ENCODE results near the gene SPNS3.

The SPNS3 gene

DNA sequence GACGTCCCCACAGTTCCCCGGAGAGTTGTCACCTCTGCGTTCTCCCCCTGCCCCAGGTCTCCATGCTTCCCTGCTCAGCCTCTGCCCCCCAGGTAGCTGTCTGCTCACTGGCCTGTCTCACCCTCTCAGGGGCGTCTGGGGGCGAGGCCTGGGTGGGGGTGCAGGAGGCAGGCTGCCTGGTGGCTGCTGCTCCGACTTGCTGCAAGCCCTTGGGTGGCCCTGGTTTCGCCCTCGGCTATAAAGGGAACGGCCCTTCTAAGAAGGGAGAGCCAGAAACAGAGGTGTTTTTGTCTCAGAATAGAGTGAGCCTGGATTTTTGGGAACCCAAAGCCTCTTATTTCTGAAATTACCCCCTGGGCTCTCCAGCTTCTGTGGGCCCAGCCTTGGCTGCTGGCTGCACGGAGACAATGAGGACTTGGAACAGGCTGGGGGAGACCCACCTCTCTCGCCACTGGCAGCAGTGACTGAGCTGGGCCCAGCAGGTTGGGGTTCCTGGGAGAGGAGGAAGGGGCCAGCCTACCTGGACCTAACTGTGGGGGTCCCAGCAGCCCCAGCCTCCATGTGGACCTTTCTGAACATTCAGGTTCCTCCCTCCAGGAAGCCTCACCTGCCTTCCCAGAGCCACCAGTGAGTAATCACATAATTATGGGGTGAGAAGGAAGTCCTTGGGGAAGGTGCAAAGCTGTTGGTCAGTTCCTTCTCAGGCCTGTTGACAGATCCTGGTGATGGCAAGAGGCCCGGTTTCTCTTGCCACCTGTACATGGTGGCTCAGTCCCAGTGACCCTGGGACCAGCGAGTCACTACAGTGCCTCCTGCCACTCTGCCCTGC lies 49.5 kb downstream of the SPNS3 start:
- Histone ChIP-seq H3K4me3 (ENCODE audit: low read length) (no peak overlapping the region), H3K4me2 (ENCODE audit: low read length) (no peak overlapping the region)

GRCh38 chr17:4485676-4486646 lies 52.2 kb downstream of the SPNS3 start:
- TF ChIP-seq, protein P1, sequence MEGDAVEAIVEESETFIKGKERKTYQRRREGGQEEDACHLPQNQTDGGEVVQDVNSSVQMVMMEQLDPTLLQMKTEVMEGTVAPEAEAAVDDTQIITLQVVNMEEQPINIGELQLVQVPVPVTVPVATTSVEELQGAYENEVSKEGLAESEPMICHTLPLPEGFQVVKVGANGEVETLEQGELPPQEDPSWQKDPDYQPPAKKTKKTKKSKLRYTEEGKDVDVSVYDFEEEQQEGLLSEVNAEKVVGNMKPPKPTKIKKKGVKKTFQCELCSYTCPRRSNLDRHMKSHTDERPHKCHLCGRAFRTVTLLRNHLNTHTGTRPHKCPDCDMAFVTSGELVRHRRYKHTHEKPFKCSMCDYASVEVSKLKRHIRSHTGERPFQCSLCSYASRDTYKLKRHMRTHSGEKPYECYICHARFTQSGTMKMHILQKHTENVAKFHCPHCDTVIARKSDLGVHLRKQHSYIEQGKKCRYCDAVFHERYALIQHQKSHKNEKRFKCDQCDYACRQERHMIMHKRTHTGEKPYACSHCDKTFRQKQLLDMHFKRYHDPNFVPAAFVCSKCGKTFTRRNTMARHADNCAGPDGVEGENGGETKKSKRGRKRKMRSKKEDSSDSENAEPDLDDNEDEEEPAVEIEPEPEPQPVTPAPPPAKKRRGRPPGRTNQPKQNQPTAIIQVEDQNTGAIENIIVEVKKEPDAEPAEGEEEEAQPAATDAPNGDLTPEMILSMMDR (IDR thresholded peaks at IDR 0.05; ENCODE audit: low read depth, low read length, poor library complexity, severe bottlenecking), result no peak
- Histone ChIP-seq H3K79me2 (ENCODE audit: control insufficient read depth, low read length) (no peaks in the 10 kb centered on the region), H3K4me3 (ENCODE audit: low read length) (no peak overlapping the region), H3K27me3 (ENCODE audit: control insufficient read depth, low read length) (0 out of 2 replicates have a peak, but pooled peaks cover 6% of the 10 kb centered on the region), H3K36me3 (ENCODE audit: control insufficient read depth, low read length) (no peaks in the 10 kb centered on the region), H3K4me1 (ENCODE audit: control insufficient read depth, low read length) (peaks cover 10% of the 10 kb centered on the region), H3K4me2 (ENCODE audit: low read length) (no peak overlapping the region), H3K9me3 (ENCODE audit: control insufficient read depth, insufficient read depth, low read length) (no peaks in the 10 kb centered on the region), H3K27ac (ENCODE audit: low read depth, low read length) (no peak overlapping the region), H3K9me2 (replicated peaks; ENCODE audit: control insufficient read depth, low read length) (no peaks in the 10 kb centered on the region), H4K20me1 (ENCODE audit: control insufficient read depth, insufficient read depth, low read depth, low read length) (no peaks in the 10 kb centered on the region), H3F3A (ENCODE audit: control insufficient read depth, insufficient read depth) (no peaks in the 10 kb centered on the region)

More for the DNA sequence above, 49.5 kb downstream of the SPNS3 start:
- Histone ChIP-seq H3K36me3 (ENCODE audit: control insufficient read depth, low read length) (no peaks in the 10 kb centered on the region), H4K20me1 (ENCODE audit: control insufficient read depth, insufficient read depth, low read depth, low read length) (no peaks in the 10 kb centered on the region), H3K9me3 (ENCODE audit: control insufficient read depth, insufficient read depth, low read length) (no peaks in the 10 kb centered on the region), H3K27me3 (ENCODE audit: control insufficient read depth, low read length) (no peaks in the 10 kb centered on the region), H3K27ac (ENCODE audit: low read depth, low read length) (no peak overlapping the region), H3K79me2 (ENCODE audit: control insufficient read depth, low read length) (no peaks in the 10 kb centered on the region), H3K9me2 (replicated peaks; ENCODE audit: control insufficient read depth, low read length) (no peaks in the 10 kb centered on the region), H3F3A (ENCODE audit: control insufficient read depth, insufficient read depth) (no peaks in the 10 kb centered on the region), H3K4me1 (ENCODE audit: control insufficient read depth, low read length) (peaks cover 14% of the 10 kb centered on the region)
- TF ChIP-seq, protein P1 (IDR thresholded peaks at IDR 0.05; ENCODE audit: low read depth, low read length, poor library complexity, severe bottlenecking), result no peak
- no peak for TF ChIP-seq EZH2phosphoT487 (IDR thresholded peaks at IDR 0.05; ENCODE audit: borderline replicate concordance, low read length)

- Histone ChIP-seq H3K36me3 (ENCODE audit: control insufficient read depth, low read length) (no peaks in the 10 kb centered on the region), H3K4me2 (ENCODE audit: low read length) (no peak overlapping the region), H3F3A (ENCODE audit: control insufficient read depth, insufficient read depth) (no peaks in the 10 kb centered on the region), H3K79me2 (ENCODE audit: control insufficient read depth, low read length) (no peaks in the 10 kb centered on the region), H3K4me1 (ENCODE audit: control insufficient read depth, low read length) (0 out of 2 replicates have a peak, but pooled peaks cover 2% of the 10 kb centered on the region), H3K9me3 (ENCODE audit: control insufficient read depth, insufficient read depth, low read length) (no peaks in the 10 kb centered on the region), H4K20me1 (ENCODE audit: control insufficient read depth, insufficient read depth, low read depth, low read length) (no peaks in the 10 kb centered on the region), H3K27me3 (ENCODE audit: control insufficient read depth, low read length) (peaks cover 12% of the 10 kb centered on the region), H3K9me2 (replicated peaks; ENCODE audit: control insufficient read depth, low read length) (no peaks in the 10 kb centered on the region), H3K4me3 (ENCODE audit: low read length) (no peak overlapping the region), H3K27ac (ENCODE audit: low read depth, low read length) (no peak overlapping the region)
- no peak for TF ChIP-seq EZH2phosphoT487 (IDR thresholded peaks at IDR 0.05; ENCODE audit: borderline replicate concordance, low read length)
- TF ChIP-seq, protein P1 (IDR thresholded peaks at IDR 0.05; ENCODE audit: low read depth, low read length, poor library complexity, severe bottlenecking), result no peak
Observed at GRCh38 chr17:4487296-4487695, 53.6 kb downstream of the SPNS3 start.

Measured in DOHH2 (cell line).